Measurements from ENCODE around the gene FOXL3. TPM values are rescaled to one million over a fixed set of nuclear protein-coding genes. Genes with fewer than 3 reads are reported as not detected.

Gene FOXL3
- total and polyA plus RNA-seq, 4 donors = not detected

DNA sequence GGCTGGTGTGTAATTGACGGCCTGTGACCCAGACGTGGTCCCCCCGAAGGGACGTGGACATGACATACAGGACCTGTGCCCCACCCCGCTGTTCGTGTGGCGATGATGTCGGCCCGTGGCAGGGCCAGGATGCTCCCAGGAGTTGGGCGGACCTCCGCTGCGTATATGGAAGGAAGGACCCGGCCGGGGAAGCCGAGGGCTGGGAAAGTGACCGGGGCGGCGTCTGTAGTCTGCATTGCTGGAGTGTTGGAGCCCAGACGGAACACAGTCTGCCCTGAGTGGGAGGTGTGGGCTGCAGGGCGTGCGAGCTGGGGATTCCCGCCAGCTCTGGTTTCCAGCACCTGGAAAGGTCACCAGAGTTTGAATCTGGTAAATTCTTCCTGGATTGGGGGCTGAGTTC, 45.0 kb upstream of the FOXL3 start:
- Histone ChIP-seq H3K9me3 (ENCODE audit: control insufficient read depth in 4 of 4, low read length in 3 of 4) (no peaks in the 10 kb centered on the region), H3K27ac (ENCODE audit: low read depth in 1 of 2, low read length in 2 of 2) (peak overlapping the region; percentile 53 to 57), H3K36me3 (ENCODE audit: control insufficient read depth in 4 of 4, insufficient read depth in 3 of 4, low read depth in 1 of 4, low read length in 3 of 4) (peaks cover 7 to 41% (median 24%) of the 10 kb centered on the region in 4 donors), H3K4me3 (ENCODE audit: low read depth in 1 of 3, low read length in 3 of 3) (no peak overlapping the region), H3K4me1 (ENCODE audit: control insufficient read depth in 4 of 4, insufficient read depth in 4 of 4, low read length in 3 of 4) (peaks cover 2 to 23% (median 17%) of the 10 kb centered on the region in 4 donors), H3K9ac (ENCODE audit: low read depth in 1 of 2, low read length in 2 of 2) (peak overlapping the region in 1 of 2 donors; percentile 34), H3K27me3 (ENCODE audit: control insufficient read depth in 4 of 4, insufficient read depth in 4 of 4, low read length in 3 of 4) (no peaks in the 10 kb centered on the region)
- no peak for DNase-seq (ENCODE audit: low spot score)
- TF ChIP-seq, protein P1, sequence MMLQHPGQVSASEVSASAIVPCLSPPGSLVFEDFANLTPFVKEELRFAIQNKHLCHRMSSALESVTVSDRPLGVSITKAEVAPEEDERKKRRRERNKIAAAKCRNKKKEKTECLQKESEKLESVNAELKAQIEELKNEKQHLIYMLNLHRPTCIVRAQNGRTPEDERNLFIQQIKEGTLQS (IDR thresholded peaks at IDR 0.05) = no peak
- TF ChIP-seq GABPA (IDR thresholded peaks at IDR 0.05 in 1 of 2, conservative IDR thresholded peaks at IDR 0.05 in 1 of 2) = no peak
- TF ChIP-seq RAD21 (IDR thresholded peaks at IDR 0.05) = no peak
- TF ChIP-seq YY1 (IDR thresholded peaks at IDR 0.05) = no peak
- no peak for TF ChIP-seq FOXA1 (IDR thresholded peaks at IDR 0.05)
- TF ChIP-seq RXRA (IDR thresholded peaks at IDR 0.05) = peak in 1 of 2 donors; percentile 19
- no peak for TF ChIP-seq HNF4A (conservative IDR thresholded peaks at IDR 0.05)
- TF ChIP-seq, protein P2, sequence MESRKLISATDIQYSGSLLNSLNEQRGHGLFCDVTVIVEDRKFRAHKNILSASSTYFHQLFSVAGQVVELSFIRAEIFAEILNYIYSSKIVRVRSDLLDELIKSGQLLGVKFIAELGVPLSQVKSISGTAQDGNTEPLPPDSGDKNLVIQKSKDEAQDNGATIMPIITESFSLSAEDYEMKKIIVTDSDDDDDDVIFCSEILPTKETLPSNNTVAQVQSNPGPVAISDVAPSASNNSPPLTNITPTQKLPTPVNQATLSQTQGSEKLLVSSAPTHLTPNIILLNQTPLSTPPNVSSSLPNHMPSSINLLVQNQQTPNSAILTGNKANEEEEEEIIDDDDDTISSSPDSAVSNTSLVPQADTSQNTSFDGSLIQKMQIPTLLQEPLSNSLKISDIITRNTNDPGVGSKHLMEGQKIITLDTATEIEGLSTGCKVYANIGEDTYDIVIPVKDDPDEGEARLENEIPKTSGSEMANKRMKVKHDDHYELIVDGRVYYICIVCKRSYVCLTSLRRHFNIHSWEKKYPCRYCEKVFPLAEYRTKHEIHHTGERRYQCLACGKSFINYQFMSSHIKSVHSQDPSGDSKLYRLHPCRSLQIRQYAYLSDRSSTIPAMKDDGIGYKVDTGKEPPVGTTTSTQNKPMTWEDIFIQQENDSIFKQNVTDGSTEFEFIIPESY (IDR thresholded peaks at IDR 0.05) = no peak
- WGBS = 87% methylated on average over 22 of the region's 22 CpGs

DNA sequence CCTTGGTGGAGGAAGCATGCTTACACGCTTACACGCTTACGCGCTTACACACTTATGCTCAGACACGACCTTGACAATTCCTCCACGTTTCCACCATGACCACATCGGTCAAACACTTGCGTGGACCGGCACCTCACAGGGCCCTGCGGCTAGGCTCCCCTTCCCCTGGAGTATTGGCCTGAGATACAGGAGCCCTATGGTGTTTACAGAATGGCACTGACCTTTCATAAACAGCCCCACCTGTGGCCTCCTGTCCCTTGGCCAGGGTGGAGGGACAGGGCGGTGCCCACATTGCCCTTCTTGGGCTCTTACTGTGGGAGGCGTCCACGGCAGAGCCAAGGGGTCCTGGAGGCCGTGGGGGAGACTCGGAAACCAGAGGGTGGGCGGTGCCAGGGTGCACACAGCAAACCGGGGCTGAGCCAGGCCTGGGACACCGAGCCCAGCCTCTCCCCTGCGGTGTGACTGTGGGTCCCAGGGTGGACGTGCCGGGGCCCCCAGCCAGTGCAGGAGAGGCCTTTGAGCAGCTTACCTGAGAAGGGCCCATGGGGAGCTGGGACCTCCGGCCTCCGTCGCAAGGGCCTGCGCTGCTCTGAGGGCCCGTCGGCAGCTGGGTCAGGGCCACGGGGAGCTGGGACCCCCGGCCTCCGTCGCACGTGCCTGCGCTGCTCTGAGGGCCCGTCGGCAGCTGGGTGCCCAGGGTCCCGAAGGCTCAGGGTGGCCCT, 44.2 kb upstream of the FOXL3 start:
- Histone ChIP-seq H3K4me3 (ENCODE audit: low read depth in 1 of 3, low read length in 3 of 3) (no peak overlapping the region), H3K27ac (ENCODE audit: low read depth in 1 of 2, low read length in 2 of 2) (peak overlapping the region; percentile 53 to 57), H3K4me1 (ENCODE audit: control insufficient read depth in 4 of 4, insufficient read depth in 4 of 4, low read length in 3 of 4) (peaks cover 0 to 21% (median 13%) of the 10 kb centered on the region in 4 donors), H3K36me3 (ENCODE audit: control insufficient read depth in 4 of 4, insufficient read depth in 3 of 4, low read depth in 1 of 4, low read length in 3 of 4) (peaks cover 12 to 49% (median 28%) of the 10 kb centered on the region in 4 donors), H3K27me3 (ENCODE audit: control insufficient read depth in 4 of 4, insufficient read depth in 4 of 4, low read length in 3 of 4) (no peaks in the 10 kb centered on the region), H3K9ac (ENCODE audit: low read depth in 1 of 2, low read length in 2 of 2) (no peak overlapping the region), H3K9me3 (ENCODE audit: control insufficient read depth in 4 of 4, low read length in 3 of 4) (no peaks in the 10 kb centered on the region)
- DNase-seq (ENCODE audit: low spot score) = no peak
- 93% methylated on average over 36 of the region's 36 CpGs for WGBS
- TF ChIP-seq HNF4A (conservative IDR thresholded peaks at IDR 0.05) (no peak), FOXA1 (IDR thresholded peaks at IDR 0.05) (no peak), SP1 (IDR thresholded peaks at IDR 0.05) (no peak)
- TF ChIP-seq, protein P3, sequence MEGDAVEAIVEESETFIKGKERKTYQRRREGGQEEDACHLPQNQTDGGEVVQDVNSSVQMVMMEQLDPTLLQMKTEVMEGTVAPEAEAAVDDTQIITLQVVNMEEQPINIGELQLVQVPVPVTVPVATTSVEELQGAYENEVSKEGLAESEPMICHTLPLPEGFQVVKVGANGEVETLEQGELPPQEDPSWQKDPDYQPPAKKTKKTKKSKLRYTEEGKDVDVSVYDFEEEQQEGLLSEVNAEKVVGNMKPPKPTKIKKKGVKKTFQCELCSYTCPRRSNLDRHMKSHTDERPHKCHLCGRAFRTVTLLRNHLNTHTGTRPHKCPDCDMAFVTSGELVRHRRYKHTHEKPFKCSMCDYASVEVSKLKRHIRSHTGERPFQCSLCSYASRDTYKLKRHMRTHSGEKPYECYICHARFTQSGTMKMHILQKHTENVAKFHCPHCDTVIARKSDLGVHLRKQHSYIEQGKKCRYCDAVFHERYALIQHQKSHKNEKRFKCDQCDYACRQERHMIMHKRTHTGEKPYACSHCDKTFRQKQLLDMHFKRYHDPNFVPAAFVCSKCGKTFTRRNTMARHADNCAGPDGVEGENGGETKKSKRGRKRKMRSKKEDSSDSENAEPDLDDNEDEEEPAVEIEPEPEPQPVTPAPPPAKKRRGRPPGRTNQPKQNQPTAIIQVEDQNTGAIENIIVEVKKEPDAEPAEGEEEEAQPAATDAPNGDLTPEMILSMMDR (IDR thresholded peaks at IDR 0.05; ENCODE audit: low read depth, low read length, missing input control) = no peak
- TF ChIP-seq, protein P1 (IDR thresholded peaks at IDR 0.05) = no peak

DNA sequence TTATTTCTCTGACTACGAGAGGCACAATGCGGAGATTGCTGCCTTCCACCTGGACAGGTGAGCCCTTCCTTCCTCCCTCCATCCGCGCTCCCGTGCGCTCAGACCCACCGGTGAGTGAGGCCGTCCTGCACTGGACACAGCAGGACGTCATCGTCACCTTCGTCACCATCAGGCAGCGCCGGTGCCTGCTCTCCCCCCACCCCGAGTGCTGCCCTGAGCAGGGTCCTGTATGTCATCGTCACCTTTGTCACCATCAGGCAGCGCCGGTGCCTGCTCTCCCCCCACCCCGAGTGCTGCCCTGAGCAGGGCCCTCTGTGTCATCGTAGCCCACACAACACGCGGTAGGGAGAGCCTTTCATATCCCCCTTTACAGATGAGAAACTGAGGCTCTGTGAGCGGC, 43.5 kb upstream of the FOXL3 start:
- no peaks in the 10 kb centered on the region for H3K27me3 ChIP-seq (ENCODE audit: control insufficient read depth in 4 of 4, insufficient read depth in 4 of 4, low read length in 3 of 4)
- 95% methylated on average over 22 of the region's 22 CpGs for WGBS
- H3K4me1 ChIP-seq (ENCODE audit: control insufficient read depth in 4 of 4, insufficient read depth in 4 of 4, low read length in 3 of 4) = peaks cover 0 to 14% (median 8%) of the 10 kb centered on the region in 4 donors
- no peak for DNase-seq (ENCODE audit: low spot score)
- H3K36me3 ChIP-seq (ENCODE audit: control insufficient read depth in 4 of 4, insufficient read depth in 3 of 4, low read depth in 1 of 4, low read length in 3 of 4) = peaks cover 15 to 54% (median 31%) of the 10 kb centered on the region in 4 donors
- H3K9ac ChIP-seq (ENCODE audit: low read depth in 1 of 2, low read length in 2 of 2) = no peak overlapping the region
- no peak overlapping the region for H3K27ac ChIP-seq (ENCODE audit: low read depth in 1 of 2, low read length in 2 of 2)
- H3K9me3 ChIP-seq (ENCODE audit: control insufficient read depth in 4 of 4, low read length in 3 of 4) = no peaks in the 10 kb centered on the region
- no peak overlapping the region for H3K4me3 ChIP-seq (ENCODE audit: low read depth in 1 of 3, low read length in 3 of 3)
- no peak for TF ChIP-seq NR2F2 (IDR thresholded peaks at IDR 0.05)
- TF ChIP-seq, protein P3 (IDR thresholded peaks at IDR 0.05; ENCODE audit: low read depth, low read length, missing input control) = no peak
- TF ChIP-seq, protein P2 (IDR thresholded peaks at IDR 0.05) = no peak
- TF ChIP-seq, protein P1 (IDR thresholded peaks at IDR 0.05) = no peak
- no peak for TF ChIP-seq FOXA2 (IDR thresholded peaks at IDR 0.05)
- no peak for TF ChIP-seq RAD21 (IDR thresholded peaks at IDR 0.05)

Measured in liver (tissue), 9 donors.